Stimulated activated CD4-positive, alpha-beta T cell treated with anti-CD3 and anti-CD28 coated beads, Interleukin-2, amount 100 ng/mL, for 24 hours (primary cell): ENCODE results near the gene ARHGEF17.

Source experiments
- DNase-seq, 2 donors: peaks; one replicate each; pipeline ENCODE4 v3.0.0-alpha.2; 2020

ARHGEF17 gene

GRCh38 chr11:73361953-73362776 lies 54.1 kb downstream of the ARHGEF17 start:
- DNase-seq, result no peak

DNA sequence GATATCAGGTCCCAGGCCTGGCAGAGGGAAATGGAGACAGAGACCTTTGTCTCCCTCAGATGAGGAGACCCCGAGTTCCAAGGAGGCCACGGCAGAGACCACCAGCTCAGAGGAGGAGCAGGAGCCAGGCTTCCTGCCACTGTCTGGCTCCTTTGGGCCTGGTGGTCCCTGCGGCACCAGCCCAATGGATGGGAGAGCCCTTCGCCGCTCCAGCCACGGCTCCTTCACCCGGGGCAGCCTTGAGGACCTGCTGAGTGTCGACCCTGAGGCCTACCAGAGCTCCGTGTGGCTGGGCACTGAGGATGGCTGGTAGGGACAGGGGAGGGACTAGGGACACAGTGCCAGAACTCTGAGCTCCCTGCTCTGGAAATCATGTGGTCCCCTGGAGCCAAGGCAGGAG lies 55.1 kb downstream of the ARHGEF17 start:
- DNase-seq, result no peak

DNA sequence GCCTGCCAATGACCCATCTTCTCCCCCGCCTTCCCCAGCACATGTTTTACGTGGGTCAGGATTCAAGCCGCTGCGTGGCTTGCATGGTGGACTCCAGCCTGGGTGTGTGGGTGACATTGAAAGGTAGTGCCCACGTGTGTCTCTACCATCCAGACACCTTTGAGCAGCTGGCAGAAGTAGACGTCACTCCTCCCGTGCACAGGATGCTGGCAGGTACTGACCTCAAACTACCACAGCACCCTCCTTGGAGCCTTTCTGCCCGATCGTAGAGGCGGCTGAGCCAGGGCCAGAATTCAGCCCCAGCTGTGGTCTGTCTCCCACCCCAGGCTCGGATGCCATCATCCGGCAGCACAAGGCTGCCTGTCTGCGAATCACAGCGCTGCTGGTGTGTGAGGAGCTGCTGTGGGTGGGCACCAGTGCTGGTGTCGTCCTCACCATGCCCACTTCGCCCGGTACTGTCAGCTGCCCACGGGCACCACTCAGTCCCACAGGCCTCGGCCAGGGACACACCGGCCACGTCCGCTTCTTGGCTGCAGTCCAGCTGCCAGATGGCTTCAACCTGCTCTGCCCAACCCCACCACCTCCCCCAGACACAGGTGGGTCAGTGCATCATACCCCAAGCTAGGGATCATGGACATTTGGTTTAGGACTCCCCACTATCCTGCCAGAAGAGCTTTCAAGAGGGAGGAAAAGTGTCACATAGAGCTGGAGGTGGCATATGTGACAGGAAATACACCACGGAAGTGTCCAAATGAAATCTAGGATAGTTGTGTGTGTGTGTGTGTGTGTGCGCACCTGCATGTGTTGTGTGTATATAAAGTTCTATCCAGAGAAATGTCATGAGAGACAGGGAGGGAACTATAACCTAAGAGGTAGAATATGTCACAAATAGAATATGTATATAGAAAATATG lies 57.5 kb downstream of the ARHGEF17 start:
- no peak for DNase-seq

DNA sequence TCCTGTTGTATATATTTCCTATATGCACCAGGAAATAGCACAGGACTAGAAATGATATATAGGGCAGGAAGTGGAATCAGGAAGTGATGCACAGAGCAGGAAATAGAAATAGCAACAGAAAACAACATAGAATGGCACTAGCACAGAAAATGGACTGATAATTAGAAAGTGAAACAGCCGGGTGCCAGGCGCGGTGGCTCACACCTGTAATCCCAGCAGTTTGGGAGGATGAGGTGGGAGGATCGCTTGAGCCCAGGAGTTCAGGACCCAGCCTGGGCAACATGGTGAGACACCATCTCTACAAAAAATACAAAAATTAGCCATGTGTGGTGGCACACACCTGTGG lies 58.2 kb downstream of the ARHGEF17 start:
- no peak for DNase-seq

GRCh38 chr11:73366953-73367352 lies 58.9 kb downstream of the ARHGEF17 start:
- no peak for DNase-seq

DNA sequence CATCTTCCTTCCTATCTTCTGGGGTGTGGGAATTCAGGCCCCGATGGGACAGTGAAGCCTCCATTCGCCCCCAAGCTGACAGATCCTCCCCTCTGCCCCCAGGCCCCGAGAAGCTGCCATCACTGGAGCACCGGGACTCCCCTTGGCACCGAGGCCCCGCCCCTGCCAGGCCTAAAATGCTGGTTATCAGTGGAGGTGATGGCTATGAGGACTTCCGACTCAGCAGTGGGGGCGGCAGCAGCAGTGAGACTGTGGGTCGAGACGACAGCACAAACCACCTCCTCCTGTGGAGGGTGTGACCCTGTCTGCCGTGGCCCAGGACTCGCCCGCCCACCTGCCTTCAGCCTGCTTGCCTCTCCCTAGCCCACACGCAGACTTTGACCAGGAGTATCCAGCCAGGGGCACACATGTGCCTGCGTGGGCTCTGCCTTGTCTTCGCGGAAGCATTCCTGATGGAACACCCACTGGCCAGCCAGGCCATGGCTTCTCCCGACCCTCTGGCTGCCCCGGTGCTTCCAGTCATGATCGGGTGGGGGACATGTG lies 59.5 kb downstream of the ARHGEF17 start:
- DNase-seq, result peak in 1 of 2 donors; percentile 25

GRCh38 chr11:73372375-73372993 lies 64.4 kb downstream of the ARHGEF17 start:
- no peak for DNase-seq

GRCh38 chr11:73374151-73374550 lies 66.1 kb downstream of the ARHGEF17 start:
- DNase-seq, result no peak

DNA sequence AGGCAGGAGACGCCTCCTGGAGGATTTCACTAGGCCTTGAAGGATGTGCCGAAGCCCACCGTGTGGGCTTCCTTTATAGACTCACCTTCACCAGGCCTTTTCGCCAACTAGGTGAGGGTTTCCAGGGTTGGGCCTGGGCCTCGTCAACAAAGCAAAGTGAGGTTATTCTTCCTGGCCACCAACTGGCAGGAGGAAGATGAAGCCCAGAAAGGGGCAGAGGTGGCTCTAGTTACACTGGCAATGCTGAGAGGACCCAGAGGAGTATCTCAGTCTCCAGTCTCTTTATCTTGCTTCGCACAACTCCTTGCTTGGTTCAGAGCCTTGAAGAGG lies 67.7 kb downstream of the ARHGEF17 start:
- DNase-seq, result no peak

DNA sequence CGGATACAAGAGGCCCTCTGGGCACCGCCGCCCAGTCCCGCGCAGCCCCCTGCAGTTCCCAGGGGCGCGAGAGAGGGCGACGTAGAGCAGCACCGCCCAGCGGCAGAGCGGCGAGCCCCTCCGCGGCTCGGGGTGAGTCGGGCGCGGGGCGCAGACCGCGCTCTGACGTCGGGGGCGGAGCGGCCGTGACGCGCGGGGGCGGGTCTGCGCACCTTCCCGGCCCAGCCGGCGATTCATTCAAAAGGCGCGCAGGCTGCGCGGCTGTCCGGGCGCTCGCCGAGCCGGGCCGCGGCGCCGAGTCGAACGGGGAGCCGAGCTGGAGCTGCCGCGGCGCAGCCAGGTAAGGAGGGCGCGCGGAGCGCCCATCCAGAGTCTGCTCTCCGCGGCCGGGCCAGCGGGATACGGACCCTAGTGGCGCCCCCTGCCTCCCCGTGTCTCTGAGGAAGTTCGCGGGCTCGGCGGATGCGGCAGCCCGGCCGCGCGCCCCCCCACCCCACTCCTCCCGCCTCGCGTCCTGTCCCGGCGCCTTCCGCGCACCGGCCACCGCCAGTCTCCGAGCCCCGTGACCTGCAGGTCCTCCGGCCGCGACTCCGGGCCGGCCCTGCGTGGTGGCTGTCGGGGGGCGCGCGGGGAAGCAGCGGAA lies 68.2 kb downstream of the ARHGEF17 start, which contains the start of gene RELT:
Gene RELT (plus strand): TSS at position 240 of the 643 bp plus-strand sequence. CDS start 12,738 bp downstream, outside the sequence.
- peak; percentile 95 to 97 for DNase-seq

- DNase-seq, result peak; percentile 67 to 69
These were observed 68.9 kb downstream of the ARHGEF17 start for GRCh38 chr11:73376803-73377629.

DNA sequence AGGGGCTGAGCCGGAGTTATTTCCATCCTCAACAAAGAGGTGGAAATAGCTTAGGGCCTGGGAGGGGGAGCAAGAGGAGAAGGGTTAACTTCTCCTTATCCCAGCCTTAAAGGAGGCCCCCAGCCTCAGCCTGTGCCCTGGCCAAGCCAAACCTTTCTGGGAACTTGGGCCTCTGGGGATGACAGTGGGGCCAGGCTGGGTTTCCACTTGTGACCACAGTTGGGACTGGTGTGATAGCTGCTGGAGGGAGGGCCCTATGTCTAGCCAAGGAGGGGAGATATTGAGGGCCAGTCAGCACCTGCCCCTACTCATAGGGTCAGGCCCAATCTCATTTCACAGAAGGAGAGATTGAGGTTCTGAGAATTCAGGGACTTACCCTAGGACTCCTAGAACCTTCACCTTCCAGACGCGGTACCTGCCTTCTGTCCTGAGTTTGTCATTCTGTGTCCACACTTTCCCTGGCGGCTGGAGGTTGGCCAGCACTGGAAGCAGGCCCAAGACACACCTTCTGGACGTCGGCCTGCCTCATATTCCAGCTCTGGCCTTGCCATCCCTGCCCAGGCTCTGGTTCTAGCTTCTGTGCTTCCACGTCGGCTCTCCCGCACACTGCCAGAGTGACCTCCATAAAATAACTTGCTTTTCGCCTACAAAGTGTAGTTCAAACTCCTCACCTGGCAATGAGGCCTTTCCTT lies 71.3 kb downstream of the ARHGEF17 start:
- no peak for DNase-seq

GRCh38 chr11:73380331-73380730 lies 72.3 kb downstream of the ARHGEF17 start:
- no peak for DNase-seq

GRCh38 chr11:73380897-73381410 lies 72.9 kb downstream of the ARHGEF17 start:
- DNase-seq, result no peak

GRCh38 chr11:73381589-73381988 lies 73.5 kb downstream of the ARHGEF17 start:
- DNase-seq, result no peak

GRCh38 chr11:73382183-73382582 lies 74.1 kb downstream of the ARHGEF17 start:
- no peak for DNase-seq

DNA sequence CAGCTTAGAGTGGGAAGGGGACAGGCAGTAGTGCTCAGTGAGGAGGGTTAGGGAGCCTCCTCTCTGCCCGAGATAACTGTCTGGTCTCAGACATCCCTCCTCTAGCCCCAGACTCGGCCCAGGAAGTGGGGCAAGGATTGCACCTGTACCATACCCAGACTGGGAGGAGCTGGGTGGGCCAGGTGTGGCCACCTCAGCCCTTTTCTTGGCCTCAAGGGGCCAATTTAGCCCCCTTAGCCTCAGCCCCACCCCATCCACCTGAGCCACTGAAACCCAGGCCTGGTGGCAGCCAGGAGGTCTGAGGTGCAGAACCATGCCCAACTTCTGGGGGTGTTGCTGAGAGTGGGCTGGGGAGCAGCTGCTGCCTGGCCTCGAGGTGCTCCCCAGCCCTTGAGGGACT lies 74.7 kb downstream of the ARHGEF17 start:
- DNase-seq, result no peak

- no peak for DNase-seq
These were observed 75.4 kb downstream of the ARHGEF17 start for GRCh38 chr11:73383249-73384124.

DNA sequence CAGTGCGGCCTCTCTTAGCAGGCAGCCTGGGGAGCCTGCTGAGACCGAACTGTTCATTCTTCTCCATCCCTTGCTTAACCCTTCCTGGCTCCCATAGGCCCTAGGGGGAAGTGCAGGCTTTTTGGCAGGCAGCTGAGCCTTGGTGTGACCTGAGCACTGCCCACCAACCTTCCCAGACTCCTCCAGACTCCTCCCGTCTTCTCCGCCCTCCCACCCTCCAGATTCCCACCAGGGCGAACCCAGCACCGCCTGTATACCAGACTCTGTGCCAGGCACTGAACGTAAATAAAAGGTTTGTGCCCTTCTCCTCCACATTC lies 76.0 kb downstream of the ARHGEF17 start:
- no peak for DNase-seq

DNA sequence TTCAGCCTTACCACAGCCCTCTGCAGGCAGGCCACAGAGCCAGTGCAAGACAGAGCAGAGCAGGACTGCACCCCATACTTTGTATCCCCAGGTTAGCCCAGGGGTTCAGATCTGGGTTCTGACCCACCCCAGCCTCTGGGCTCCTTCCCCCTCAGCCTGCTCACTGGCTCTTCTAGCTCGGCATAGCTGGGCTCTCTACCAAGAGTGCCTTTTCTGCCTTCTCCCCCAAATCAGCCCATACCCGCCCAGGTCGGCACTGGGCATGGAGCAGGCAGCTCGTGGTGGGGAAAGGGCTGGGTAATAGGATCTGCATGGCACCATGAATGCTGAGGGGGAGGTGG lies 76.4 kb downstream of the ARHGEF17 start:
- no peak for DNase-seq
